GM23338 (cell line): ENCODE data around the gene RCVRN. TPM values are rescaled to one million over a fixed set of nuclear protein-coding genes. Genes with fewer than 3 reads are reported as not detected.

Source experiments
- ATAC-seq: fragments of 200-7000 bp; cut with Tn5 transposase; 3 replicates; pipeline ENCODE4 v1.9.1; 2020
- DNase-seq: peaks from one replicate; pipeline ENCODE4 v3.0.0-alpha.2; 2015; ENCODE audit warnings: low spot score
- H2AFZ ChIP-seq: fragments of 200-600 bp; sonication (generic); 2 replicates; pipeline ENCODE4 v1.8.0; 2016; ENCODE audit warnings: antibody characterized with exemption, mild to moderate bottlenecking, moderate library complexity
- H3F3A ChIP-seq: fragments of 200-600 bp; sonication (generic); replicated peaks from 2 replicates; pipeline ENCODE4 v1.8.0; 2017; ENCODE audit warnings: antibody characterized with exemption, mixed run types, low read depth
- H3K27ac ChIP-seq: fragments of 200-600 bp; sonication (generic); 2 replicates; pipeline ENCODE4 v1.6.1; 2016; ENCODE audit warnings: low read depth
- H3K27me3 ChIP-seq: fragments of 200-600 bp; sonication (generic); 2 replicates; pipeline ENCODE4 v1.8.0; 2016; ENCODE audit warnings: mild to moderate bottlenecking, mixed run types, moderate library complexity; ENCODE audit not compliant: insufficient read depth
- H3K36me3 ChIP-seq: fragments of 200-600 bp; sonication (generic); 2 replicates; pipeline ENCODE4 v1.8.0; 2016; ENCODE audit warnings: mild to moderate bottlenecking; ENCODE audit not compliant: insufficient read depth
- H3K4me1 ChIP-seq: fragments of 200-600 bp; sonication (generic); 2 replicates; pipeline ENCODE4 v1.8.0; 2016; ENCODE audit warnings: mild to moderate bottlenecking, moderate library complexity; ENCODE audit not compliant: insufficient read depth
- H3K4me2 ChIP-seq: fragments of 200-600 bp; sonication (generic); 2 replicates; pipeline ENCODE4 v1.7.1; 2017; ENCODE audit warnings: mixed run types
- H3K4me3 ChIP-seq: fragments of 200-600 bp; sonication (generic); 2 replicates; pipeline ENCODE4 v1.6.1; 2016; ENCODE audit warnings: mixed run types
- H3K79me2 ChIP-seq: fragments of 200-600 bp; sonication (generic); replicated peaks from 2 replicates; pipeline ENCODE4 v1.8.0; 2017; ENCODE audit warnings: mild to moderate bottlenecking; ENCODE audit not compliant: insufficient read depth
- H3K9me2 ChIP-seq: fragments of 200-600 bp; sonication (generic); 2 replicates; pipeline ENCODE4 v1.8.0; 2017; ENCODE audit not compliant: insufficient read depth
- H4K20me1 ChIP-seq: fragments of 200-600 bp; sonication (generic); replicated peaks from 2 replicates; pipeline ENCODE4 v1.8.0; 2017; ENCODE audit warnings: mild to moderate bottlenecking; ENCODE audit not compliant: insufficient read depth
- H3K27ac Mint-ChIP-seq: 2 replicates; pipeline ENCODE4 v1.8.0; 2020; ENCODE audit warnings: inconsistent platforms, mild to moderate bottlenecking, moderate library complexity, mixed read lengths
- H3K27me3 Mint-ChIP-seq: 3 replicates; pipeline ENCODE4 v1.8.0; 2022; ENCODE audit warnings: low read depth, mild to moderate bottlenecking, moderate library complexity, mixed read lengths, inconsistent platforms; ENCODE audit not compliant: insufficient read depth, poor library complexity
- H3K36me3 Mint-ChIP-seq: 3 replicates; pipeline ENCODE4 v1.8.0; 2021; ENCODE audit warnings: low read depth, mild to moderate bottlenecking, inconsistent platforms, moderate library complexity, mixed read lengths
- H3K4me1 Mint-ChIP-seq: 3 replicates; pipeline ENCODE4 v1.8.0; 2020; ENCODE audit warnings: mild to moderate bottlenecking, inconsistent platforms, mixed read lengths
- H3K4me3 Mint-ChIP-seq: 3 replicates; pipeline ENCODE4 v1.8.0; 2021; ENCODE audit warnings: moderate library complexity, mild to moderate bottlenecking, inconsistent platforms, mixed read lengths
- H3K9me3 Mint-ChIP-seq: 3 replicates; pipeline ENCODE4 v1.8.0; 2020; ENCODE audit warnings: moderate library complexity, mild to moderate bottlenecking, inconsistent platforms, mixed read lengths
- CREB1 ChIP-seq: fragments of 250-450 bp; sonication (Bioruptor Pico); IDR thresholded peaks from 2 replicates; pipeline ENCODE4 v1.5.0; 2020; ENCODE audit warnings: low read depth, mild to moderate bottlenecking, moderate library complexity
- CTCF ChIP-seq, 2 experiments: fragments of 200-600 bp in 1 of 2; sonication (generic) in 1 of 2; conservative IDR thresholded peaks; 2 replicates each; pipeline versions ENCODE4 v1.5.1 to v1.6.1; 2016 to 2017; ENCODE audit warnings: antibody characterized with exemption in 2 of 2, low read depth in 2 of 2, mild to moderate bottlenecking in 2 of 2, moderate library complexity in 1 of 2
- ETS1 ChIP-seq: IDR thresholded peaks from 2 replicates; pipeline ENCODE4 v1.6.1; 2016; ENCODE audit warnings: antibody characterized with exemption
- EZH2 ChIP-seq: fragments of 200-600 bp; sonication (generic); IDR thresholded peaks from one replicate; pipeline ENCODE4 v1.8.0; 2017; ENCODE audit warnings: antibody characterized with exemption, mild to moderate bottlenecking, low read depth; ENCODE audit not compliant: unreplicated experiment
- EZH2phosphoT487 ChIP-seq: fragments of 200-600 bp; sonication (generic); IDR thresholded peaks from one replicate; pipeline ENCODE4 v1.8.1; 2018; ENCODE audit warnings: antibody characterized with exemption; ENCODE audit not compliant: unreplicated experiment
- JUNB ChIP-seq: IDR thresholded peaks from one replicate; pipeline ENCODE4 v1.6.1; 2016; ENCODE audit warnings: antibody characterized with exemption; ENCODE audit not compliant: unreplicated experiment
- NANOG ChIP-seq: IDR thresholded peaks from 2 replicates; pipeline ENCODE4 v1.6.1; 2016; ENCODE audit warnings: antibody characterized with exemption, borderline replicate concordance
- POLR2AphosphoS5 ChIP-seq: IDR thresholded peaks from 2 replicates; pipeline ENCODE4 v1.6.1; 2016; ENCODE audit warnings: antibody characterized with exemption, low read depth
- REST ChIP-seq: IDR thresholded peaks from one replicate; pipeline ENCODE4 v1.6.1; 2018; ENCODE audit warnings: antibody characterized with exemption; ENCODE audit not compliant: unreplicated experiment
- STAT1 ChIP-seq: IDR thresholded peaks from one replicate; pipeline ENCODE4 v1.6.1; 2016; ENCODE audit warnings: antibody characterized with exemption; ENCODE audit not compliant: unreplicated experiment
- ZNF114 ChIP-seq: fragments of 250-450 bp; sonication (Bioruptor Pico); IDR thresholded peaks from 2 replicates; pipeline ENCODE4 v1.5.0; 2020; ENCODE audit warnings: mild to moderate bottlenecking, moderate library complexity
- ZNF331 ChIP-seq: fragments of 250-450 bp; sonication (Bioruptor Pico); IDR thresholded peaks from 2 replicates; pipeline ENCODE4 v1.5.0; 2020; ENCODE audit warnings: low read depth, mild to moderate bottlenecking, moderate library complexity
- ZNF462 ChIP-seq: fragments of 250-450 bp; sonication (Bioruptor Pico); IDR thresholded peaks from 2 replicates; pipeline ENCODE4 v1.5.0; 2020; ENCODE audit warnings: mild to moderate bottlenecking, moderate library complexity
- polyA plus RNA-seq: library from polyadenylated mRNA; unstranded; fragments of >200 nt; fragmentation: Nextera tagmentation; extraction: Ambion mirVana; gene quantifications from 2 replicates; pipeline ENCODE4 v1.2.1, GENCODE V29; 2016
- total RNA-seq: library from RNA; depleted of rRNA; stranded (reverse); fragments of >200 nt; shearing (Covaris generic); gene quantifications from 2 replicates; pipeline ENCODE4 v1.2.3, GENCODE V29; 2014

Gene RCVRN
- total and polyA plus RNA-seq, 2 experiments from 2014 or later = not detected

GRCh38 chr17:9938764-9939163 is 33.7 kb upstream of the RCVRN start (continued):
- TF ChIP-seq ZNF331 (CRISPR knock-in tag) = no peak

GRCh38 chr17:9937901-9938300 is 32.8 kb upstream of the RCVRN start:
- TF ChIP-seq STAT1 (no peak), ZNF114 (no peak), JUNB (no peak), POLR2AphosphoS5 (no peak), NANOG (no peak), ZNF331 (CRISPR knock-in tag) (no peak), ETS1 (no peak), EZH2phosphoT487 (no peak), CTCF (conservative IDR thresholded peaks at IDR 0.05; ENCODE audit: low read depth in 2 of 2) (no peak), EZH2 (no peak), ZNF462 (CRISPR knock-in tag) (no peak), CREB1 (no peak), REST (no peak)
- Histone ChIP-seq H3K4me2 (no peak overlapping the region), H3K4me1 (no peaks in the 10 kb centered on the region), H2AFZ (no peak overlapping the region), H3K79me2 (no peaks in the 10 kb centered on the region), H3F3A (no peaks in the 10 kb centered on the region), H3K4me3 (no peak overlapping the region), H3K36me3 (no peaks in the 10 kb centered on the region), H3K9me2 (no peaks in the 10 kb centered on the region), H4K20me1 (no peaks in the 10 kb centered on the region), H3K27ac (no peak overlapping the region), H3K27me3 (no peaks in the 10 kb centered on the region)
- peaks cover 3% of the 10 kb centered on the region for H3K27me3 Mint-ChIP-seq
- H3K27ac Mint-ChIP-seq = no peak overlapping the region
- peaks cover 8% of the 10 kb centered on the region; the same call in 2 of the 3 replicates for H3K36me3 Mint-ChIP-seq
- ATAC-seq = no peak
- H3K4me3 Mint-ChIP-seq = no peak overlapping the region
- no peak for DNase-seq
- H3K9me3 Mint-ChIP-seq = no peaks in the 10 kb centered on the region; the same call in 2 of the 3 replicates
- no peaks in the 10 kb centered on the region for H3K4me1 Mint-ChIP-seq
